Panc1 (cell line): ENCODE measurements around the gene ALK.

Experiments
- POLR2AphosphoS5 ChIP-seq: IDR thresholded peaks from 2 replicates; pipeline ENCODE4 v1.6.1; 2012; ENCODE audit warnings: mild to moderate bottlenecking, low read depth, low read length, moderate library complexity
- SIN3A ChIP-seq: IDR thresholded peaks from 2 replicates; pipeline ENCODE4 v1.6.1; 2012; ENCODE audit warnings: low read depth, mild to moderate bottlenecking, low read length, moderate library complexity, borderline replicate concordance; ENCODE audit not compliant: insufficient read depth
- TCF7L2 ChIP-seq: IDR thresholded peaks from 2 replicates; pipeline ENCODE4 v1.6.1; 2011; ENCODE audit warnings: mild to moderate bottlenecking, low read depth, low read length, inconsistent platforms
- TF ChIP-seq, protein P1 (sequence below): fragments of 450-650 bp; IDR thresholded peaks from 2 replicates; pipeline ENCODE4 v1.5.1; 2017; ENCODE audit warnings: mild to moderate bottlenecking
- TF ChIP-seq, protein P2 (sequence below), 2 experiments: IDR thresholded peaks; 2 replicates each; pipeline ENCODE4 v1.6.1; 2011 to 2012; ENCODE audit warnings: low read depth in 2 of 2, control low read depth in 1 of 2, low read length in 1 of 2, mild to moderate bottlenecking in 1 of 2, moderate library complexity in 1 of 2; ENCODE audit not compliant: insufficient read depth in 1 of 2

DNA sequence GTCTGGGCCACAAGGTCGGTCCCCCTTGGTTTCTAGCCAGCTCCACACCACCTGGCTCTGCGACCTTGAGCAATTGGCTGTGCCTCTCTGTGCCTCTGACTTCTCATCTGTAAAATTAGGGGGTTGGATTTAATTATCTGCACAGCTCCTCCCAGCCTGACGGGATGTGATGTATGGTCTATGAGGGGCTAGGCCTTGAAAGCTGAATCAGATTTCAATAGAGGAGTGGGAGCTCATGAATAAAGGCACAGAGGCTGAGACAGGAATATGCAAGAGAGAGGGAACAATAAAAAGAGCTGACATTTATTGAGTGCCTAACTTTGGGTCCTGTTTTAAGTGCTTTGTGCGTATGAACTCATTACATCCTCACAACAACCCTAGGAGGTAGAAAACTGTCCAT lies 104.7 kb downstream of the ALK start:
- TF ChIP-seq, protein P1, sequence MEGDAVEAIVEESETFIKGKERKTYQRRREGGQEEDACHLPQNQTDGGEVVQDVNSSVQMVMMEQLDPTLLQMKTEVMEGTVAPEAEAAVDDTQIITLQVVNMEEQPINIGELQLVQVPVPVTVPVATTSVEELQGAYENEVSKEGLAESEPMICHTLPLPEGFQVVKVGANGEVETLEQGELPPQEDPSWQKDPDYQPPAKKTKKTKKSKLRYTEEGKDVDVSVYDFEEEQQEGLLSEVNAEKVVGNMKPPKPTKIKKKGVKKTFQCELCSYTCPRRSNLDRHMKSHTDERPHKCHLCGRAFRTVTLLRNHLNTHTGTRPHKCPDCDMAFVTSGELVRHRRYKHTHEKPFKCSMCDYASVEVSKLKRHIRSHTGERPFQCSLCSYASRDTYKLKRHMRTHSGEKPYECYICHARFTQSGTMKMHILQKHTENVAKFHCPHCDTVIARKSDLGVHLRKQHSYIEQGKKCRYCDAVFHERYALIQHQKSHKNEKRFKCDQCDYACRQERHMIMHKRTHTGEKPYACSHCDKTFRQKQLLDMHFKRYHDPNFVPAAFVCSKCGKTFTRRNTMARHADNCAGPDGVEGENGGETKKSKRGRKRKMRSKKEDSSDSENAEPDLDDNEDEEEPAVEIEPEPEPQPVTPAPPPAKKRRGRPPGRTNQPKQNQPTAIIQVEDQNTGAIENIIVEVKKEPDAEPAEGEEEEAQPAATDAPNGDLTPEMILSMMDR = no peak
- TF ChIP-seq SIN3A (no peak), POLR2AphosphoS5 (no peak), TCF7L2 (no peak)
- TF ChIP-seq, protein P2, sequence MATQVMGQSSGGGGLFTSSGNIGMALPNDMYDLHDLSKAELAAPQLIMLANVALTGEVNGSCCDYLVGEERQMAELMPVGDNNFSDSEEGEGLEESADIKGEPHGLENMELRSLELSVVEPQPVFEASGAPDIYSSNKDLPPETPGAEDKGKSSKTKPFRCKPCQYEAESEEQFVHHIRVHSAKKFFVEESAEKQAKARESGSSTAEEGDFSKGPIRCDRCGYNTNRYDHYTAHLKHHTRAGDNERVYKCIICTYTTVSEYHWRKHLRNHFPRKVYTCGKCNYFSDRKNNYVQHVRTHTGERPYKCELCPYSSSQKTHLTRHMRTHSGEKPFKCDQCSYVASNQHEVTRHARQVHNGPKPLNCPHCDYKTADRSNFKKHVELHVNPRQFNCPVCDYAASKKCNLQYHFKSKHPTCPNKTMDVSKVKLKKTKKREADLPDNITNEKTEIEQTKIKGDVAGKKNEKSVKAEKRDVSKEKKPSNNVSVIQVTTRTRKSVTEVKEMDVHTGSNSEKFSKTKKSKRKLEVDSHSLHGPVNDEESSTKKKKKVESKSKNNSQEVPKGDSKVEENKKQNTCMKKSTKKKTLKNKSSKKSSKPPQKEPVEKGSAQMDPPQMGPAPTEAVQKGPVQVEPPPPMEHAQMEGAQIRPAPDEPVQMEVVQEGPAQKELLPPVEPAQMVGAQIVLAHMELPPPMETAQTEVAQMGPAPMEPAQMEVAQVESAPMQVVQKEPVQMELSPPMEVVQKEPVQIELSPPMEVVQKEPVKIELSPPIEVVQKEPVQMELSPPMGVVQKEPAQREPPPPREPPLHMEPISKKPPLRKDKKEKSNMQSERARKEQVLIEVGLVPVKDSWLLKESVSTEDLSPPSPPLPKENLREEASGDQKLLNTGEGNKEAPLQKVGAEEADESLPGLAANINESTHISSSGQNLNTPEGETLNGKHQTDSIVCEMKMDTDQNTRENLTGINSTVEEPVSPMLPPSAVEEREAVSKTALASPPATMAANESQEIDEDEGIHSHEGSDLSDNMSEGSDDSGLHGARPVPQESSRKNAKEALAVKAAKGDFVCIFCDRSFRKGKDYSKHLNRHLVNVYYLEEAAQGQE (IDR thresholded peaks at IDR 0.05; ENCODE audit: insufficient read depth in 1 of 2, low read depth in 2 of 2, low read length in 1 of 2) = no peak
